Measurements from ENCODE around the gene AKNA.

- TF ChIP-seq USF1 (CRISPR knock-in tag; IDR thresholded peaks at IDR 0.05) (no peak), ZNF263 (CRISPR knock-in tag; IDR thresholded peaks at IDR 0.05; ENCODE audit: low read depth) (no peak), ZMAT4 (CRISPR knock-in tag; IDR thresholded peaks at IDR 0.05) (no peak), KAT7 (CRISPR knock-in tag; IDR thresholded peaks at IDR 0.05; ENCODE audit: borderline replicate concordance) (no peak), MAX (CRISPR knock-in tag; IDR thresholded peaks at IDR 0.05) (no peak), ELF4 (CRISPR knock-in tag; IDR thresholded peaks at IDR 0.05; ENCODE audit: low read depth) (no peak), FOXJ3 (CRISPR knock-in tag; IDR thresholded peaks at IDR 0.05; ENCODE audit: borderline replicate concordance) (no peak), USF2 (CRISPR knock-in tag; IDR thresholded peaks at IDR 0.05) (no peak), ZNF219 (CRISPR knock-in tag; IDR thresholded peaks at IDR 0.05; ENCODE audit: borderline replicate concordance) (no peak), NFATC4 (CRISPR knock-in tag; IDR thresholded peaks at IDR 0.05) (no peak), CREB1 (CRISPR knock-in tag; IDR thresholded peaks at IDR 0.05) (no peak)
- TF ChIP-seq, protein P1, sequence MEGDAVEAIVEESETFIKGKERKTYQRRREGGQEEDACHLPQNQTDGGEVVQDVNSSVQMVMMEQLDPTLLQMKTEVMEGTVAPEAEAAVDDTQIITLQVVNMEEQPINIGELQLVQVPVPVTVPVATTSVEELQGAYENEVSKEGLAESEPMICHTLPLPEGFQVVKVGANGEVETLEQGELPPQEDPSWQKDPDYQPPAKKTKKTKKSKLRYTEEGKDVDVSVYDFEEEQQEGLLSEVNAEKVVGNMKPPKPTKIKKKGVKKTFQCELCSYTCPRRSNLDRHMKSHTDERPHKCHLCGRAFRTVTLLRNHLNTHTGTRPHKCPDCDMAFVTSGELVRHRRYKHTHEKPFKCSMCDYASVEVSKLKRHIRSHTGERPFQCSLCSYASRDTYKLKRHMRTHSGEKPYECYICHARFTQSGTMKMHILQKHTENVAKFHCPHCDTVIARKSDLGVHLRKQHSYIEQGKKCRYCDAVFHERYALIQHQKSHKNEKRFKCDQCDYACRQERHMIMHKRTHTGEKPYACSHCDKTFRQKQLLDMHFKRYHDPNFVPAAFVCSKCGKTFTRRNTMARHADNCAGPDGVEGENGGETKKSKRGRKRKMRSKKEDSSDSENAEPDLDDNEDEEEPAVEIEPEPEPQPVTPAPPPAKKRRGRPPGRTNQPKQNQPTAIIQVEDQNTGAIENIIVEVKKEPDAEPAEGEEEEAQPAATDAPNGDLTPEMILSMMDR (IDR thresholded peaks at IDR 0.05), result no peak
- TF ChIP-seq, protein P2, sequence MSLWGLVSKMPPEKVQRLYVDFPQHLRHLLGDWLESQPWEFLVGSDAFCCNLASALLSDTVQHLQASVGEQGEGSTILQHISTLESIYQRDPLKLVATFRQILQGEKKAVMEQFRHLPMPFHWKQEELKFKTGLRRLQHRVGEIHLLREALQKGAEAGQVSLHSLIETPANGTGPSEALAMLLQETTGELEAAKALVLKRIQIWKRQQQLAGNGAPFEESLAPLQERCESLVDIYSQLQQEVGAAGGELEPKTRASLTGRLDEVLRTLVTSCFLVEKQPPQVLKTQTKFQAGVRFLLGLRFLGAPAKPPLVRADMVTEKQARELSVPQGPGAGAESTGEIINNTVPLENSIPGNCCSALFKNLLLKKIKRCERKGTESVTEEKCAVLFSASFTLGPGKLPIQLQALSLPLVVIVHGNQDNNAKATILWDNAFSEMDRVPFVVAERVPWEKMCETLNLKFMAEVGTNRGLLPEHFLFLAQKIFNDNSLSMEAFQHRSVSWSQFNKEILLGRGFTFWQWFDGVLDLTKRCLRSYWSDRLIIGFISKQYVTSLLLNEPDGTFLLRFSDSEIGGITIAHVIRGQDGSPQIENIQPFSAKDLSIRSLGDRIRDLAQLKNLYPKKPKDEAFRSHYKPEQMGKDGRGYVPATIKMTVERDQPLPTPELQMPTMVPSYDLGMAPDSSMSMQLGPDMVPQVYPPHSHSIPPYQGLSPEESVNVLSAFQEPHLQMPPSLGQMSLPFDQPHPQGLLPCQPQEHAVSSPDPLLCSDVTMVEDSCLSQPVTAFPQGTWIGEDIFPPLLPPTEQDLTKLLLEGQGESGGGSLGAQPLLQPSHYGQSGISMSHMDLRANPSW (CRISPR knock-in tag; conservative IDR thresholded peaks at IDR 0.05; ENCODE audit: low read depth), result no peak
- TF ChIP-seq, protein P3, sequence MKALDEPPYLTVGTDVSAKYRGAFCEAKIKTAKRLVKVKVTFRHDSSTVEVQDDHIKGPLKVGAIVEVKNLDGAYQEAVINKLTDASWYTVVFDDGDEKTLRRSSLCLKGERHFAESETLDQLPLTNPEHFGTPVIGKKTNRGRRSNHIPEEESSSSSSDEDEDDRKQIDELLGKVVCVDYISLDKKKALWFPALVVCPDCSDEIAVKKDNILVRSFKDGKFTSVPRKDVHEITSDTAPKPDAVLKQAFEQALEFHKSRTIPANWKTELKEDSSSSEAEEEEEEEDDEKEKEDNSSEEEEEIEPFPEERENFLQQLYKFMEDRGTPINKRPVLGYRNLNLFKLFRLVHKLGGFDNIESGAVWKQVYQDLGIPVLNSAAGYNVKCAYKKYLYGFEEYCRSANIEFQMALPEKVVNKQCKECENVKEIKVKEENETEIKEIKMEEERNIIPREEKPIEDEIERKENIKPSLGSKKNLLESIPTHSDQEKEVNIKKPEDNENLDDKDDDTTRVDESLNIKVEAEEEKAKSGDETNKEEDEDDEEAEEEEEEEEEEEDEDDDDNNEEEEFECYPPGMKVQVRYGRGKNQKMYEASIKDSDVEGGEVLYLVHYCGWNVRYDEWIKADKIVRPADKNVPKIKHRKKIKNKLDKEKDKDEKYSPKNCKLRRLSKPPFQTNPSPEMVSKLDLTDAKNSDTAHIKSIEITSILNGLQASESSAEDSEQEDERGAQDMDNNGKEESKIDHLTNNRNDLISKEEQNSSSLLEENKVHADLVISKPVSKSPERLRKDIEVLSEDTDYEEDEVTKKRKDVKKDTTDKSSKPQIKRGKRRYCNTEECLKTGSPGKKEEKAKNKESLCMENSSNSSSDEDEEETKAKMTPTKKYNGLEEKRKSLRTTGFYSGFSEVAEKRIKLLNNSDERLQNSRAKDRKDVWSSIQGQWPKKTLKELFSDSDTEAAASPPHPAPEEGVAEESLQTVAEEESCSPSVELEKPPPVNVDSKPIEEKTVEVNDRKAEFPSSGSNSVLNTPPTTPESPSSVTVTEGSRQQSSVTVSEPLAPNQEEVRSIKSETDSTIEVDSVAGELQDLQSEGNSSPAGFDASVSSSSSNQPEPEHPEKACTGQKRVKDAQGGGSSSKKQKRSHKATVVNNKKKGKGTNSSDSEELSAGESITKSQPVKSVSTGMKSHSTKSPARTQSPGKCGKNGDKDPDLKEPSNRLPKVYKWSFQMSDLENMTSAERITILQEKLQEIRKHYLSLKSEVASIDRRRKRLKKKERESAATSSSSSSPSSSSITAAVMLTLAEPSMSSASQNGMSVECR (CRISPR knock-in tag; IDR thresholded peaks at IDR 0.05; ENCODE audit: borderline replicate concordance), result no peak
Observed at GRCh38 chr9:114370968-114371320, 16.8 kb downstream of the AKNA start.
